Coronary artery (tissue), 2 donors: ENCODE data around the gene NEMP2.
A peak's percentile ranks its signal among the peaks of the same experiment; 100 is the strongest.

Experiments used
- DNase-seq: peaks from one replicate; pipeline ENCODE4 v3.0.0-alpha.2; 2017; ENCODE audit warnings: low spot score
- H3K27ac ChIP-seq, 2 donors: fragments of 200-600 bp; sonication (generic); one replicate each; pipeline ENCODE4 v1.5.1; 2016 to 2019
- H3K4me3 ChIP-seq: fragments of 200-600 bp; sonication (generic); 2 replicates; pipeline ENCODE4 v1.5.1; 2016; ENCODE audit warnings: mild to moderate bottlenecking, moderate library complexity
- CTCF ChIP-seq: fragments of 200-600 bp; sonication (generic); IDR thresholded peaks from one replicate; pipeline ENCODE4 v1.5.1; 2019; ENCODE audit warnings: antibody characterized with exemption

Gene NEMP2

GRCh38 chr2:190579058-190579410 lies 44.5 kb upstream of the NEMP2 start:
- TF ChIP-seq CTCF, result no peak
- no peak for DNase-seq
- Histone ChIP-seq H3K27ac (peak overlapping the region; percentile 23 to 67), H3K4me3 (no peak overlapping the region)

GRCh38 chr2:190578158-190579057 lies 43.9 kb upstream of the NEMP2 start:
- no peak for DNase-seq
- peak overlapping the region; percentile 23 to 67 for H3K27ac ChIP-seq
- no peak for TF ChIP-seq CTCF
- peak overlapping the region; percentile 35 for H3K4me3 ChIP-seq

- Histone ChIP-seq H3K4me3 (peak overlapping the region; percentile 1), H3K27ac (peak overlapping the region in 1 of 2 donors; percentile 10)
- DNase-seq, result no peak
- TF ChIP-seq CTCF, result no peak
Measured at GRCh38 chr2:190576573-190576972, 42.1 kb upstream of the NEMP2 start.

GRCh38 chr2:190575263-190575662 lies 40.7 kb upstream of the NEMP2 start:
- DNase-seq, result no peak
- no peak overlapping the region for H3K4me3 ChIP-seq
- no peak overlapping the region for H3K27ac ChIP-seq
- no peak for TF ChIP-seq CTCF

- no peak overlapping the region for H3K4me3 ChIP-seq
- TF ChIP-seq CTCF, result no peak
- H3K27ac ChIP-seq, result no peak overlapping the region
- DNase-seq, result no peak
Measured at GRCh38 chr2:190574169-190574568, 39.6 kb upstream of the NEMP2 start.

GRCh38 chr2:190572246-190572645 lies 37.7 kb upstream of the NEMP2 start:
- H3K4me3 ChIP-seq, result no peak overlapping the region
- TF ChIP-seq CTCF, result no peak
- H3K27ac ChIP-seq, result no peak overlapping the region
- DNase-seq, result no peak

- no peak overlapping the region for H3K4me3 ChIP-seq
- no peak for DNase-seq
- no peak overlapping the region for H3K27ac ChIP-seq
- TF ChIP-seq CTCF, result no peak
Measured at GRCh38 chr2:190571686-190572085, 37.2 kb upstream of the NEMP2 start.
